ENCODE data around the gene IAH1.

GRCh38 chr2:9472511-9472910 is 1.8 kb upstream of the IAH1 start:
- no peak for TF ChIP-seq CTCF (IDR thresholded peaks at IDR 0.05)
- no peak for TF ChIP-seq POLR2A (IDR thresholded peaks at IDR 0.05)

Measured in prostate gland (tissue), 2 donors.